Activated effector memory CD4-positive, alpha-beta T cell treated with anti-CD3 and anti-CD28 coated beads, Interleukin-2, amount 50 U/mL, for 16 hours (primary cell): ENCODE measurements around the gene KLF15.

Experiments
- DNase-seq: peaks from one replicate; pipeline ENCODE4 v3.0.0-alpha.2; 2020

KLF15 gene

GRCh38 chr3:126360046-126360713 lies 3.0 kb upstream of the KLF15 start:
- peak; percentile 22 for DNase-seq

GRCh38 chr3:126358816-126359181 lies 1.6 kb upstream of the KLF15 start:
- no peak for DNase-seq

- no peak for DNase-seq
Measured at GRCh38 chr3:126358038-126358815, 1.0 kb upstream of the KLF15 start.

GRCh38 chr3:126356373-126357264 lies 589 bp downstream of the KLF15 start:
- no peak for DNase-seq

GRCh38 chr3:126355777-126356372 lies 1.3 kb downstream of the KLF15 start:
- no peak for DNase-seq

- no peak for DNase-seq
Measured at GRCh38 chr3:126355251-126355650, 2.0 kb downstream of the KLF15 start.

- no peak for DNase-seq
Measured at GRCh38 chr3:126354776-126355175, 2.4 kb downstream of the KLF15 start.

- peak; percentile 57 for DNase-seq
Measured at GRCh38 chr3:126353694-126354321, 3.4 kb downstream of the KLF15 start.

- DNase-seq: peak; percentile 39
Measured at GRCh38 chr3:126352476-126353454, 4.4 kb downstream of the KLF15 start.

GRCh38 chr3:126351771-126352475 lies 5.3 kb downstream of the KLF15 start:
- DNase-seq: peak; percentile 61

- DNase-seq: peak; percentile 49
Measured at GRCh38 chr3:126351086-126351770, 6.0 kb downstream of the KLF15 start.

- DNase-seq: peak; percentile 41
Measured at GRCh38 chr3:126350502-126351085, 6.6 kb downstream of the KLF15 start.

GRCh38 chr3:126349611-126350501 lies 7.4 kb downstream of the KLF15 start:
- peak; percentile 50 for DNase-seq

- DNase-seq: peak; percentile 56
Measured at GRCh38 chr3:126349071-126349470, 8.1 kb downstream of the KLF15 start.

GRCh38 chr3:126348308-126348920 lies 8.8 kb downstream of the KLF15 start:
- peak; percentile 31 for DNase-seq

GRCh38 chr3:126347543-126348161 lies 9.6 kb downstream of the KLF15 start:
- peak; percentile 37 for DNase-seq

GRCh38 chr3:126346466-126346865 lies 10.7 kb downstream of the KLF15 start:
- DNase-seq: no peak
